H1 (cell line): ENCODE results near the gene NBAS. TPM values are rescaled to one million over a fixed set of nuclear protein-coding genes. Genes with fewer than 3 reads are reported as not detected.

Source experiments
- CTCF ChIA-PET: fragments of 300-600 bp; sonication (Branson Sonifier 250); formaldehyde crosslinking; loops from one replicate; lab custom pipeline; 2021; ENCODE audit not compliant: partially characterized antibody; lab: Charles Lee
- POLR2A ChIA-PET: fragments of 300-600 bp; sonication (Branson Sonifier 250); formaldehyde crosslinking; loops from one replicate; lab custom pipeline; 2021; ENCODE audit warnings: inconsistent platforms; ENCODE audit not compliant: partially characterized antibody; lab: Charles Lee
- DNase-seq, 2 experiments: peaks; one replicate each; pipeline versions ENCODE4 v3.0.0 to v3.0.0-alpha.2; 2010 to 2022; ENCODE audit warnings: low spot score in 2 of 2, low read depth in 1 of 2, mixed read lengths in 1 of 2
- FAIRE-seq: peaks from 2 replicates; lab custom pipeline; 2011; peaks lifted over from hg19 to GRCh38; lab: Jason Lieb, UNC
- H2AFZ ChIP-seq: 2 replicates; pipeline ENCODE4 v1.8.1; 2012; ENCODE audit warnings: low read length, inconsistent platforms
- H2AK5ac ChIP-seq: 2 replicates; pipeline ENCODE4 v1.6.1; 2013; ENCODE audit warnings: low read depth, low read length
- H2BK120ac ChIP-seq: replicated peaks from 2 replicates; pipeline ENCODE3; 2013; ENCODE audit warnings: low read depth, low read length, inconsistent platforms
- H2BK12ac ChIP-seq: 2 replicates; pipeline ENCODE4 v1.6.1; 2013; ENCODE audit warnings: low read depth, low read length
- H2BK15ac ChIP-seq: 2 replicates; pipeline ENCODE4 v1.6.1; 2013; ENCODE audit warnings: low read length
- H2BK20ac ChIP-seq: 2 replicates; pipeline ENCODE4 v1.6.1; 2013; ENCODE audit warnings: low read length
- H2BK5ac ChIP-seq: 2 replicates; pipeline ENCODE4 v1.6.1; 2013; ENCODE audit warnings: low read depth, low read length
- H3K14ac ChIP-seq: 2 replicates; pipeline ENCODE4 v1.6.1; 2013; ENCODE audit warnings: inconsistent platforms; ENCODE audit not compliant: insufficient read length
- H3K18ac ChIP-seq: 2 replicates; pipeline ENCODE4 v1.6.1; 2013; ENCODE audit warnings: low read length; ENCODE audit errors: extremely low read depth
- H3K23ac ChIP-seq: 2 replicates; pipeline ENCODE4 v1.6.1; 2013; ENCODE audit warnings: inconsistent platforms; ENCODE audit not compliant: insufficient read length
- H3K23me2 ChIP-seq: 2 replicates; pipeline ENCODE4 v1.6.1; 2013; ENCODE audit warnings: low read depth, low read length
- H3K27ac ChIP-seq: 2 replicates; pipeline ENCODE4 v1.6.1; 2011; ENCODE audit warnings: low read depth, low read length, inconsistent platforms
- H3K27me3 ChIP-seq, 4 experiments: replicated peaks in 1 of 4; 1 replicate in 1 of 4; 2 replicates in 3 of 4; pipeline versions ENCODE4 v1.6.1 to v1.8.1; 2011 to 2013; ENCODE audit warnings: low read length in 3 of 4, mild to moderate bottlenecking in 3 of 4, inconsistent platforms in 2 of 4, mixed read lengths in 2 of 4, moderate library complexity in 1 of 4; ENCODE audit not compliant: control insufficient read depth in 3 of 4, insufficient read depth in 3 of 4; ENCODE audit errors: extremely low read depth in 1 of 4
- H3K36me3 ChIP-seq, 4 experiments: 2 replicates each; pipeline versions ENCODE4 v1.6.1 to v1.8.1; 2011 to 2013; ENCODE audit warnings: mild to moderate bottlenecking in 4 of 4, low read length in 3 of 4, moderate library complexity in 2 of 4, control low read depth in 1 of 4, inconsistent platforms in 1 of 4; ENCODE audit not compliant: insufficient read depth in 4 of 4, control insufficient read depth in 2 of 4
- H3K4ac ChIP-seq: replicated peaks from 2 replicates; pipeline ENCODE3; 2013; ENCODE audit warnings: low read length, low read depth, mixed read lengths, inconsistent platforms; ENCODE audit not compliant: insufficient read length
- H3K4me1 ChIP-seq, 4 experiments: replicated peaks in 1 of 4; 1 replicate in 1 of 4; 2 replicates in 3 of 4; pipeline versions ENCODE4 v1.6.1 to v1.8.1; 2011 to 2013; ENCODE audit warnings: low read length in 3 of 4, inconsistent platforms in 2 of 4, mixed read lengths in 1 of 4; ENCODE audit not compliant: insufficient read depth in 4 of 4, control insufficient read depth in 3 of 4
- H3K4me2 ChIP-seq, 2 experiments: 2 replicates each; pipeline versions ENCODE4 v1.6.1 to v1.8.1; 2011 to 2013; ENCODE audit warnings: low read depth in 2 of 2, low read length in 2 of 2, control low read depth in 1 of 2, inconsistent platforms in 1 of 2, mild to moderate bottlenecking in 1 of 2; ENCODE audit not compliant: insufficient read depth in 1 of 2
- H3K4me3 ChIP-seq, 4 experiments: fragments of 200-600, 300-600 bp in 1 of 4; sonication (generic), shearing (Covaris generic), sonication (Bioruptor Twin) in 1 of 4; 2 replicates each; pipeline versions ENCODE4 v1.5.1 to v1.8.1; 2011 to 2016; ENCODE audit warnings: low read length in 4 of 4, low read depth in 3 of 4, control low read depth in 2 of 4, inconsistent platforms in 2 of 4, mild to moderate bottlenecking in 2 of 4, mixed read lengths in 1 of 4, moderate library complexity in 1 of 4; ENCODE audit not compliant: insufficient read depth in 2 of 4; ENCODE audit errors: extremely low read depth in 1 of 4
- H3K56ac ChIP-seq: replicated peaks from 2 replicates; pipeline ENCODE3; 2013; ENCODE audit warnings: low read depth, mild to moderate bottlenecking, mixed read lengths, low read length, inconsistent platforms; ENCODE audit not compliant: insufficient read length
- H3K79me1 ChIP-seq: 2 replicates; pipeline ENCODE4 v1.6.1; 2013; ENCODE audit warnings: low read depth, low read length, control low read depth
- H3K79me2 ChIP-seq, 2 experiments: 2 replicates each; pipeline versions ENCODE4 v1.6.1 to v1.8.1; 2012 to 2013; ENCODE audit warnings: low read length in 2 of 2, mild to moderate bottlenecking in 2 of 2, inconsistent platforms in 1 of 2; ENCODE audit not compliant: insufficient read depth in 2 of 2, control insufficient read depth in 1 of 2
- H3K9ac ChIP-seq, 4 experiments: replicated peaks in 1 of 4; 1 replicate in 1 of 4; 2 replicates in 3 of 4; pipeline versions ENCODE4 v1.6.1 to v1.8.1; 2011 to 2013; ENCODE audit warnings: low read depth in 3 of 4, low read length in 3 of 4, control low read depth in 2 of 4, mild to moderate bottlenecking in 2 of 4, moderate library complexity in 2 of 4, inconsistent platforms in 1 of 4; ENCODE audit errors: extremely low read depth in 1 of 4
- H3K9me3 ChIP-seq, 2 experiments: 2 replicates each; pipeline versions ENCODE4 v1.6.1 to v1.8.1; 2012 to 2013; ENCODE audit warnings: mild to moderate bottlenecking in 2 of 2, moderate library complexity in 2 of 2, control low read depth in 1 of 2, inconsistent platforms in 1 of 2, low read depth in 1 of 2, low read length in 1 of 2, mixed read lengths in 1 of 2; ENCODE audit not compliant: insufficient read depth in 2 of 2
- H4K20me1 ChIP-seq, 2 experiments: replicated peaks in 1 of 2; 2 replicates each; pipeline versions ENCODE3 to v1.8.1; 2011 to 2013; ENCODE audit warnings: inconsistent platforms in 2 of 2, low read length in 2 of 2, mild to moderate bottlenecking in 1 of 2; ENCODE audit not compliant: insufficient read depth in 2 of 2, control insufficient read depth in 1 of 2
- H4K5ac ChIP-seq: 2 replicates; pipeline ENCODE4 v1.6.1; 2013; ENCODE audit warnings: low read length, low read depth, mixed read lengths, inconsistent platforms; ENCODE audit not compliant: insufficient read length
- H4K8ac ChIP-seq: 2 replicates; pipeline ENCODE4 v1.8.0; 2013; ENCODE audit warnings: mild to moderate bottlenecking, moderate library complexity, low read length, inconsistent platforms; ENCODE audit not compliant: insufficient read depth; ENCODE audit errors: extremely low read depth
- H4K91ac ChIP-seq: replicated peaks from 2 replicates; pipeline ENCODE3; 2013; ENCODE audit warnings: low read length, mixed read lengths, inconsistent platforms; ENCODE audit not compliant: insufficient read length
- ATF2 ChIP-seq: IDR thresholded peaks from 2 replicates; pipeline ENCODE4 v1.6.1; 2012; ENCODE audit warnings: low read length, inconsistent platforms
- CTBP2 ChIP-seq: IDR thresholded peaks from 2 replicates; pipeline ENCODE4 v1.7.0; 2011; ENCODE audit warnings: borderline replicate concordance, mild to moderate bottlenecking, moderate library complexity, mixed read lengths, low read length; ENCODE audit not compliant: insufficient read depth, insufficient read length
- GABPA ChIP-seq: IDR thresholded peaks from 2 replicates; pipeline ENCODE4 v1.6.1; 2011; ENCODE audit warnings: mild to moderate bottlenecking, low read length, moderate library complexity, borderline replicate concordance; ENCODE audit not compliant: insufficient read depth
- JUN ChIP-seq: IDR thresholded peaks from 2 replicates; pipeline ENCODE4 v1.6.1; 2011; ENCODE audit warnings: low read depth, mild to moderate bottlenecking, improper control_type of control experiment, low read length
- PHF8 ChIP-seq: fragments of 200-600 bp; sonication (generic); conservative IDR thresholded peaks from 2 replicates; pipeline ENCODE4 v1.7.1; 2012; ENCODE audit warnings: low read depth, mild to moderate bottlenecking, inconsistent platforms, low read length, moderate library complexity
- POLR2AphosphoS5 ChIP-seq: IDR thresholded peaks from 2 replicates; pipeline ENCODE4 v1.6.1; 2011; ENCODE audit warnings: low read depth, low read length
- POU5F1 ChIP-seq: IDR thresholded peaks from 2 replicates; pipeline ENCODE4 v1.6.1; 2011; ENCODE audit warnings: low read depth, mild to moderate bottlenecking, low read length, moderate library complexity
- SIN3A ChIP-seq, 2 experiments: IDR thresholded peaks in 1 of 2; conservative IDR thresholded peaks in 1 of 2; 2 replicates each; pipeline ENCODE4 v1.6.1; 2011 to 2012; ENCODE audit warnings: low read length in 2 of 2, improper control_type of control experiment in 1 of 2, low read depth in 1 of 2, mild to moderate bottlenecking in 1 of 2
- SP4 ChIP-seq: IDR thresholded peaks from 2 replicates; pipeline ENCODE4 v1.6.1; 2012; ENCODE audit warnings: low read length, inconsistent platforms
- SUZ12 ChIP-seq: fragments of 200-600 bp; sonication (generic); IDR thresholded peaks from 2 replicates; pipeline ENCODE4 v1.6.1; 2012; ENCODE audit warnings: mild to moderate bottlenecking, inconsistent platforms, low read length, moderate library complexity, mixed read lengths
- YY1 ChIP-seq: IDR thresholded peaks from 2 replicates; pipeline ENCODE4 v1.6.1; 2011; ENCODE audit warnings: low read depth, mild to moderate bottlenecking, low read length
- ZNF274 ChIP-seq: IDR thresholded peaks from 2 replicates; pipeline ENCODE4 v1.7.0; 2012; ENCODE audit warnings: low read length, borderline replicate concordance; ENCODE audit errors: extremely low read depth
- WGBS, 2 experiments: shearing (Covaris generic) in 1 of 2; methylation state at CpG; one replicate each; pipeline versions ENCODE4 v1.1.6 to v1.1.7; 2013 to 2015; ENCODE audit warnings: low lambda C conversion rate in 2 of 2, mixed read lengths in 2 of 2, inconsistent platforms in 1 of 2, low coverage in 1 of 2, missing lambda C conversion rate in 1 of 2; ENCODE audit not compliant: insufficient replicate concordance in 2 of 2, insufficient coverage in 1 of 2, insufficient read length in 1 of 2; ENCODE audit errors: extremely low coverage in 1 of 2, missing lambda C conversion rate in 1 of 2; 5-methylcytosine and 5-hydroxymethylcytosine counted together
- polyA plus RNA-seq, 7 experiments: library from polyadenylated mRNA; depleted of rRNA in 3 of 7; stranded (reverse) in 5 of 7; unstranded in 2 of 7; fragments of >200 nt in 5 of 7; fragments of 200-250 nt in 2 of 7; gene quantifications; 1 replicate in 5 of 7; 2 replicates in 1 of 7; 4 replicates in 1 of 7; pipeline versions ENCODE4 v1.2.1 to v1.2.3, GENCODE V29; 2011 to 2013; ENCODE audit warnings: missing spikeins in 2 of 7, mixed read lengths in 2 of 7
- total RNA-seq: library from RNA; stranded (reverse); fragmentation: NEBNext Ultra II Directional; extraction: Animal tissue kit (Norgen Biotek cat#: 25700); gene quantifications from 2 replicates; pipeline ENCODE4 v1.2.1, GENCODE V29; 2021

Gene NBAS
- total and polyA plus RNA-seq, 2 of the 8 experiments (the other 6 are each of a cell fraction or from before 2014, with no cell fraction given) = 19.6 to 34.8 TPM

- Histone ChIP-seq H2BK15ac (no peak overlapping the region), H3K36me3 (no peaks in the 10 kb centered on the region; a peak in 1 of 8 replicates), H4K91ac (no peak overlapping the region), H3K14ac (no peak overlapping the region), H3K23ac (no peak overlapping the region), H4K5ac (no peak overlapping the region), H3K56ac (no peak overlapping the region), H3K79me1 (no peaks in the 10 kb centered on the region), H3K4me2 (no peak overlapping the region), H3K27me3 (no peaks in the 10 kb centered on the region), H2AFZ (no peak overlapping the region), H3K9ac (no peak overlapping the region), H2BK5ac (no peak overlapping the region), H3K27ac (no peak overlapping the region), H4K8ac (no peak overlapping the region), H2BK12ac (no peak overlapping the region), H2BK120ac (no peak overlapping the region), H3K18ac (no peak overlapping the region), H4K20me1 (no peaks in the 10 kb centered on the region), H3K79me2 (no peaks in the 10 kb centered on the region), H2AK5ac (no peak overlapping the region), H3K4ac (no peak overlapping the region), H3K9me3 (no peaks in the 10 kb centered on the region), H3K4me3 (no peak overlapping the region), H3K4me1 (peaks cover 0 to 3% (median 0%) of the 10 kb centered on the region in 4 experiments; a peak in 2 of 7 replicates), H2BK20ac (no peak overlapping the region), H3K23me2 (no peaks in the 10 kb centered on the region)
- FAIRE-seq = no peak
- 93% methylated on average over 5 of the region's 5 CpGs; no CpG with 5 or more reads in 1 of the 2 experiments for WGBS, 2 experiments
- CTCF ChIA-PET = no interaction called here
- no peak for DNase-seq
- POLR2A ChIA-PET = interaction anchor here (1.0 kb wide), 1 partner anchor 189 kb away, joined by 3 read pairs; no protein-coding TSS in a partner anchor
- TF ChIP-seq YY1 (no peak), POU5F1 (no peak), CTBP2 (no peak), GABPA (no peak), SUZ12 (no peak), ATF2 (no peak), SP4 (no peak), POLR2AphosphoS5 (no peak), JUN (no peak), SIN3A (conservative IDR thresholded peaks at IDR 0.05 in 1 of 2, IDR thresholded peaks at IDR 0.05 in 1 of 2; ENCODE audit: low read depth in 1 of 2, low read length in 2 of 2) (no peak), PHF8 (no peak), ZNF274 (no peak)
These were observed 112.8 kb downstream of the NBAS start for GRCh38 chr2:15448250-15448839.
